ENCODE data around the gene ZBTB17. TPM values are rescaled to one million over a fixed set of nuclear protein-coding genes. Genes with fewer than 3 reads are reported as not detected.

Gene ZBTB17
- total RNA-seq, 1 donor from 2014 or later = 48.6 TPM

Other genes with a start within 250 kb of the ZBTB17 start
- gene SLC25A34, start 239.8 kb downstream of the ZBTB17 start, total RNA-seq = 6.1 to 7.0 TPM (median 6.6 TPM) in 3 replicates
- not detected in 3 replicates for gene TMEM82, start 233.6 kb downstream of the ZBTB17 start, total RNA-seq
- gene FBLIM1, start 217.3 kb downstream of the ZBTB17 start, total RNA-seq = 101 to 103 TPM (median 101 TPM) in 3 replicates
- gene UQCRHL, start 168.5 kb downstream of the ZBTB17 start, total RNA-seq = 2.8 to 3.5 TPM (median 3.0 TPM) in 3 replicates
- 74.5 to 88.0 TPM (median 82.1 TPM) in 3 replicates for gene SPEN, start 128.4 kb downstream of the ZBTB17 start, total RNA-seq
- not detected in 3 replicates for gene SRARP, start 28.1 kb upstream of the ZBTB17 start, total RNA-seq
- 5.0 to 6.3 TPM (median 6.3 TPM) in 3 replicates for gene HSPB7, start 41.9 kb upstream of the ZBTB17 start, total RNA-seq
- gene CLCNKA, start 45.9 kb upstream of the ZBTB17 start, total RNA-seq = 3.0 to 3.5 TPM (median 3.2 TPM) in 3 replicates
- gene CLCNKB, start 67.7 kb upstream of the ZBTB17 start, total RNA-seq = 2.9 to 3.6 TPM (median 3.0 TPM) in 3 replicates
- gene FAM131C, start 97.5 kb upstream of the ZBTB17 start, total RNA-seq = 1.6 to 1.9 TPM (median 1.7 TPM) in 3 replicates
- gene EPHA2, start 180.0 kb upstream of the ZBTB17 start, total RNA-seq = 71.8 to 76.3 TPM (median 75.0 TPM) in 3 replicates
- 85.3 to 88.3 TPM (median 86.6 TPM) in 3 replicates for gene ARHGEF19, start 236.6 kb upstream of the ZBTB17 start, total RNA-seq